ENCODE results near the gene GRPEL1. TPM values are rescaled to one million over a fixed set of nuclear protein-coding genes. Genes with fewer than 3 reads are reported as not detected.

GRPEL1 gene
- total and polyA plus RNA-seq, 2 experiments from 2014 or later, result 27.4 to 112 TPM

DNA sequence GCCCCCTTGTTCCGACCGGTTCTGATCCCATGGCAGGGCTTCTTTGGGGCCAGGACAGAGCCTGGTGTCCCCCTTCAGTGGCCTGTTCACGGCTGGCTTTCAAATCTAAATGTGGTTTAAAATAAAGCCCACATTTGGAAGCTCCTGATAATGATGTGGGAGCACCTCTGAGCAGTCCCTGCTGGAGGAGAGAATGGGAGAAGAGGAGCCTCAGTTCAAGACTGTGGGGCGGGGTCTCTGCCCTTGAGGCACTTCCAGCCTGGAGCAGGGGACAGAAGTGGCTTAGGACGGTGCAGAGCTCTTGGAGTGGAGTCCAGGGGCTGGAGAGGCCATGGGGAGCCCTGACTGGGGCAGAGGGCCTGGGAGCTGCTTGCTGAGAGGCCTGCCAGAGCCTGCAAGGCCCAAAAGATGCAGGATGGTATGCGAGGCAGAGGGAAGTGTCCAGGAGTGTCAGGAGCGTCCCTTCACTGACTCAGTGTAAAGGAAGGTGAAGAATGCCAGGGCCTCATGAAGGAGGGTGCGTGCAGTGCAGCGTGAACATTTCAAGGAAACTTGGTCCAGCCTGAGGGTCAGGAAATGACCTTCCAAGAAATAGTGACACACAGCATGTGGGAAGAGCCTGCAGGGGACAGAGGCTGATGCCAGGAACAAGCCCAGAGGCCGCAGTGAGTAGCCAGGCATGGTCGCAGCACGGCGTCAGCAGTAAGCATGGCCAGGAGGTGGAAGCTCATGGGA lies 45.8 kb downstream of the GRPEL1 start:
- Histone ChIP-seq H3K4me1 (ENCODE audit: insufficient read depth) (no peaks in the 10 kb centered on the region; the same call in 1 of the 2 replicates), H3K27me3 (ENCODE audit: insufficient read depth) (no peaks in the 10 kb centered on the region), H3K79me2 (replicated peaks; ENCODE audit: insufficient read depth) (peaks cover 6% of the 10 kb centered on the region), H4K20me1 (replicated peaks; ENCODE audit: insufficient read depth) (peaks cover 11% of the 10 kb centered on the region), H3K4me3 (no peak overlapping the region), H3F3A (replicated peaks; ENCODE audit: low read depth) (no peaks in the 10 kb centered on the region), H3K36me3 (ENCODE audit: insufficient read depth) (no peaks in the 10 kb centered on the region), H3K4me2 (no peak overlapping the region), H2AFZ (no peak overlapping the region), H3K9me2 (ENCODE audit: insufficient read depth) (no peaks in the 10 kb centered on the region), H3K27ac (ENCODE audit: low read depth) (peak overlapping the region; percentile 32; the same call in 1 of the 2 replicates)
- Mint-ChIP-seq H3K27ac (no peak overlapping the region), H3K4me3 (no peak overlapping the region), H3K4me1 (peaks cover 36% of the 10 kb centered on the region), H3K36me3 (ENCODE audit: low read depth) (peaks cover 58% of the 10 kb centered on the region), H3K27me3 (ENCODE audit: insufficient read depth, low read depth, poor library complexity) (peaks cover 8% of the 10 kb centered on the region), H3K9me3 (no peaks in the 10 kb centered on the region; the same call in 2 of the 3 replicates)
- no peak for ATAC-seq
- TF ChIP-seq, protein P1, sequence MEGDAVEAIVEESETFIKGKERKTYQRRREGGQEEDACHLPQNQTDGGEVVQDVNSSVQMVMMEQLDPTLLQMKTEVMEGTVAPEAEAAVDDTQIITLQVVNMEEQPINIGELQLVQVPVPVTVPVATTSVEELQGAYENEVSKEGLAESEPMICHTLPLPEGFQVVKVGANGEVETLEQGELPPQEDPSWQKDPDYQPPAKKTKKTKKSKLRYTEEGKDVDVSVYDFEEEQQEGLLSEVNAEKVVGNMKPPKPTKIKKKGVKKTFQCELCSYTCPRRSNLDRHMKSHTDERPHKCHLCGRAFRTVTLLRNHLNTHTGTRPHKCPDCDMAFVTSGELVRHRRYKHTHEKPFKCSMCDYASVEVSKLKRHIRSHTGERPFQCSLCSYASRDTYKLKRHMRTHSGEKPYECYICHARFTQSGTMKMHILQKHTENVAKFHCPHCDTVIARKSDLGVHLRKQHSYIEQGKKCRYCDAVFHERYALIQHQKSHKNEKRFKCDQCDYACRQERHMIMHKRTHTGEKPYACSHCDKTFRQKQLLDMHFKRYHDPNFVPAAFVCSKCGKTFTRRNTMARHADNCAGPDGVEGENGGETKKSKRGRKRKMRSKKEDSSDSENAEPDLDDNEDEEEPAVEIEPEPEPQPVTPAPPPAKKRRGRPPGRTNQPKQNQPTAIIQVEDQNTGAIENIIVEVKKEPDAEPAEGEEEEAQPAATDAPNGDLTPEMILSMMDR (conservative IDR thresholded peaks at IDR 0.05; ENCODE audit: low read depth in 2 of 2), result no peak
- TF ChIP-seq EZH2 (IDR thresholded peaks at IDR 0.05; ENCODE audit: low read depth, unreplicated experiment) (no peak), POLR2AphosphoS5 (IDR thresholded peaks at IDR 0.05; ENCODE audit: low read depth) (no peak), STAT1 (IDR thresholded peaks at IDR 0.05; ENCODE audit: unreplicated experiment) (no peak), EZH2phosphoT487 (IDR thresholded peaks at IDR 0.05; ENCODE audit: unreplicated experiment) (no peak), ZNF331 (CRISPR knock-in tag; IDR thresholded peaks at IDR 0.05; ENCODE audit: low read depth) (no peak), NANOG (IDR thresholded peaks at IDR 0.05; ENCODE audit: borderline replicate concordance) (no peak), JUNB (IDR thresholded peaks at IDR 0.05; ENCODE audit: unreplicated experiment) (no peak), ZNF114 (CRISPR knock-in tag; IDR thresholded peaks at IDR 0.05) (no peak), CREB1 (CRISPR knock-in tag; IDR thresholded peaks at IDR 0.05; ENCODE audit: low read depth) (no peak)
- TF ChIP-seq, protein P2, sequence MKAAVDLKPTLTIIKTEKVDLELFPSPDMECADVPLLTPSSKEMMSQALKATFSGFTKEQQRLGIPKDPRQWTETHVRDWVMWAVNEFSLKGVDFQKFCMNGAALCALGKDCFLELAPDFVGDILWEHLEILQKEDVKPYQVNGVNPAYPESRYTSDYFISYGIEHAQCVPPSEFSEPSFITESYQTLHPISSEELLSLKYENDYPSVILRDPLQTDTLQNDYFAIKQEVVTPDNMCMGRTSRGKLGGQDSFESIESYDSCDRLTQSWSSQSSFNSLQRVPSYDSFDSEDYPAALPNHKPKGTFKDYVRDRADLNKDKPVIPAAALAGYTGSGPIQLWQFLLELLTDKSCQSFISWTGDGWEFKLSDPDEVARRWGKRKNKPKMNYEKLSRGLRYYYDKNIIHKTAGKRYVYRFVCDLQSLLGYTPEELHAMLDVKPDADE (IDR thresholded peaks at IDR 0.05), result no peak
- TF ChIP-seq, protein P3, sequence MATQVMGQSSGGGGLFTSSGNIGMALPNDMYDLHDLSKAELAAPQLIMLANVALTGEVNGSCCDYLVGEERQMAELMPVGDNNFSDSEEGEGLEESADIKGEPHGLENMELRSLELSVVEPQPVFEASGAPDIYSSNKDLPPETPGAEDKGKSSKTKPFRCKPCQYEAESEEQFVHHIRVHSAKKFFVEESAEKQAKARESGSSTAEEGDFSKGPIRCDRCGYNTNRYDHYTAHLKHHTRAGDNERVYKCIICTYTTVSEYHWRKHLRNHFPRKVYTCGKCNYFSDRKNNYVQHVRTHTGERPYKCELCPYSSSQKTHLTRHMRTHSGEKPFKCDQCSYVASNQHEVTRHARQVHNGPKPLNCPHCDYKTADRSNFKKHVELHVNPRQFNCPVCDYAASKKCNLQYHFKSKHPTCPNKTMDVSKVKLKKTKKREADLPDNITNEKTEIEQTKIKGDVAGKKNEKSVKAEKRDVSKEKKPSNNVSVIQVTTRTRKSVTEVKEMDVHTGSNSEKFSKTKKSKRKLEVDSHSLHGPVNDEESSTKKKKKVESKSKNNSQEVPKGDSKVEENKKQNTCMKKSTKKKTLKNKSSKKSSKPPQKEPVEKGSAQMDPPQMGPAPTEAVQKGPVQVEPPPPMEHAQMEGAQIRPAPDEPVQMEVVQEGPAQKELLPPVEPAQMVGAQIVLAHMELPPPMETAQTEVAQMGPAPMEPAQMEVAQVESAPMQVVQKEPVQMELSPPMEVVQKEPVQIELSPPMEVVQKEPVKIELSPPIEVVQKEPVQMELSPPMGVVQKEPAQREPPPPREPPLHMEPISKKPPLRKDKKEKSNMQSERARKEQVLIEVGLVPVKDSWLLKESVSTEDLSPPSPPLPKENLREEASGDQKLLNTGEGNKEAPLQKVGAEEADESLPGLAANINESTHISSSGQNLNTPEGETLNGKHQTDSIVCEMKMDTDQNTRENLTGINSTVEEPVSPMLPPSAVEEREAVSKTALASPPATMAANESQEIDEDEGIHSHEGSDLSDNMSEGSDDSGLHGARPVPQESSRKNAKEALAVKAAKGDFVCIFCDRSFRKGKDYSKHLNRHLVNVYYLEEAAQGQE (IDR thresholded peaks at IDR 0.05; ENCODE audit: unreplicated experiment), result no peak
- TF ChIP-seq, protein P4, sequence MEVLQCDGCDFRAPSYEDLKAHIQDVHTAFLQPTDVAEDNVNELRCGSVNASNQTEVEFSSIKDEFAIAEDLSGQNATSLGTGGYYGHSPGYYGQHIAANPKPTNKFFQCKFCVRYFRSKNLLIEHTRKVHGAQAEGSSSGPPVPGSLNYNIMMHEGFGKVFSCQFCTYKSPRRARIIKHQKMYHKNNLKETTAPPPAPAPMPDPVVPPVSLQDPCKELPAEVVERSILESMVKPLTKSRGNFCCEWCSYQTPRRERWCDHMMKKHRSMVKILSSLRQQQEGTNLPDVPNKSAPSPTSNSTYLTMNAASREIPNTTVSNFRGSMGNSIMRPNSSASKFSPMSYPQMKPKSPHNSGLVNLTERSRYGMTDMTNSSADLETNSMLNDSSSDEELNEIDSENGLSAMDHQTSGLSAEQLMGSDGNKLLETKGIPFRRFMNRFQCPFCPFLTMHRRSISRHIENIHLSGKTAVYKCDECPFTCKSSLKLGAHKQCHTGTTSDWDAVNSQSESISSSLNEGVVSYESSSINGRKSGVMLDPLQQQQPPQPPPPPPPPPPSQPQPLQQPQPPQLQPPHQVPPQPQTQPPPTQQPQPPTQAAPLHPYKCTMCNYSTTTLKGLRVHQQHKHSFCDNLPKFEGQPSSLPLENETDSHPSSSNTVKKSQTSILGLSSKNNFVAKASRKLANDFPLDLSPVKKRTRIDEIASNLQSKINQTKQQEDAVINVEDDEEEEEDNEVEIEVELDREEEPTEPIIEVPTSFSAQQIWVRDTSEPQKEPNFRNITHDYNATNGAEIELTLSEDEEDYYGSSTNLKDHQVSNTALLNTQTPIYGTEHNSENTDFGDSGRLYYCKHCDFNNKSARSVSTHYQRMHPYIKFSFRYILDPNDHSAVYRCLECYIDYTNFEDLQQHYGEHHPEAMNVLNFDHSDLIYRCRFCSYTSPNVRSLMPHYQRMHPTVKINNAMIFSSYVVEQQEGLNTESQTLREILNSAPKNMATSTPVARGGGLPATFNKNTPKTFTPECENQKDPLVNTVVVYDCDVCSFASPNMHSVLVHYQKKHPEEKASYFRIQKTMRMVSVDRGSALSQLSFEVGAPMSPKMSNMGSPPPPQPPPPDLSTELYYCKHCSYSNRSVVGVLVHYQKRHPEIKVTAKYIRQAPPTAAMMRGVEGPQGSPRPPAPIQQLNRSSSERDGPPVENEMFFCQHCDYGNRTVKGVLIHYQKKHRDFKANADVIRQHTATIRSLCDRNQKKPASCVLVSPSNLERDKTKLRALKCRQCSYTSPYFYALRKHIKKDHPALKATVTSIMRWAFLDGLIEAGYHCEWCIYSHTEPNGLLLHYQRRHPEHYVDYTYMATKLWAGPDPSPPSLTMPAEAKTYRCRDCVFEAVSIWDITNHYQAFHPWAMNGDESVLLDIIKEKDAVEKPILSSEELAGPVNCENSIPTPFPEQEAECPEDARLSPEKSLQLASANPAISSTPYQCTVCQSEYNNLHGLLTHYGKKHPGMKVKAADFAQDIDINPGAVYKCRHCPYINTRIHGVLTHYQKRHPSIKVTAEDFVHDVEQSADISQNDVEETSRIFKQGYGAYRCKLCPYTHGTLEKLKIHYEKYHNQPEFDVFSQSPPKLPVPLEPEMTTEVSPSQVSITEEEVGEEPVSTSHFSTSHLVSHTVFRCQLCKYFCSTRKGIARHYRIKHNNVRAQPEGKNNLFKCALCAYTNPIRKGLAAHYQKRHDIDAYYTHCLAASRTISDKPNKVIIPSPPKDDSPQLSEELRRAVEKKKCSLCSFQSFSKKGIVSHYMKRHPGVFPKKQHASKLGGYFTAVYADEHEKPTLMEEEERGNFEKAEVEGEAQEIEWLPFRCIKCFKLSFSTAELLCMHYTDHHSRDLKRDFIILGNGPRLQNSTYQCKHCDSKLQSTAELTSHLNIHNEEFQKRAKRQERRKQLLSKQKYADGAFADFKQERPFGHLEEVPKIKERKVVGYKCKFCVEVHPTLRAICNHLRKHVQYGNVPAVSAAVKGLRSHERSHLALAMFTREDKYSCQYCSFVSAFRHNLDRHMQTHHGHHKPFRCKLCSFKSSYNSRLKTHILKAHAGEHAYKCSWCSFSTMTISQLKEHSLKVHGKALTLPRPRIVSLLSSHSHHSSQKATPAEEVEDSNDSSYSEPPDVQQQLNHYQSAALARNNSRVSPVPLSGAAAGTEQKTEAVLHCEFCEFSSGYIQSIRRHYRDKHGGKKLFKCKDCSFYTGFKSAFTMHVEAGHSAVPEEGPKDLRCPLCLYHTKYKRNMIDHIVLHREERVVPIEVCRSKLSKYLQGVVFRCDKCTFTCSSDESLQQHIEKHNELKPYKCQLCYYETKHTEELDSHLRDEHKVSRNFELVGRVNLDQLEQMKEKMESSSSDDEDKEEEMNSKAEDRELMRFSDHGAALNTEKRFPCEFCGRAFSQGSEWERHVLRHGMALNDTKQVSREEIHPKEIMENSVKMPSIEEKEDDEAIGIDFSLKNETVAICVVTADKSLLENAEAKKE (CRISPR knock-in tag; IDR thresholded peaks at IDR 0.05), result no peak
- DNase-seq (ENCODE audit: low spot score), result no peak
